EH (cell line): ENCODE measurements around the gene SSBP3.

Experiments used
- DNase-seq: peaks from one replicate; pipeline ENCODE4 v3.0.0-alpha.2; 2015; ENCODE audit warnings: low read depth

The SSBP3 gene

GRCh38 chr1:54409156-54410142, 3.3 kb upstream of the SSBP3 start:
- no peak for DNase-seq

- peak; percentile 94 for DNase-seq
Measured at GRCh38 chr1:54408147-54409066, 2.2 kb upstream of the SSBP3 start.

- DNase-seq: peak; percentile 92
Measured at GRCh38 chr1:54407404-54408146, 1.4 kb upstream of the SSBP3 start.

GRCh38 chr1:54407154-54407403, 885 bp upstream of the SSBP3 start:
- DNase-seq: no peak

GRCh38 chr1:54405898-54406293, 298 bp downstream of the SSBP3 start:
- DNase-seq: no peak

- peak; percentile 42 for DNase-seq
Measured at GRCh38 chr1:54404939-54405897, 976 bp downstream of the SSBP3 start.

GRCh38 chr1:54404263-54404662, 1.9 kb downstream of the SSBP3 start:
- DNase-seq: no peak

- peak; percentile 84 for DNase-seq
Measured at GRCh38 chr1:54403808-54404261, 2.4 kb downstream of the SSBP3 start.

GRCh38 chr1:54403405-54403804, 2.8 kb downstream of the SSBP3 start:
- DNase-seq: no peak

- peak; percentile 23 for DNase-seq
Measured at GRCh38 chr1:54402896-54403295, 3.3 kb downstream of the SSBP3 start.

- DNase-seq: no peak
Measured at GRCh38 chr1:54401799-54402198, 4.4 kb downstream of the SSBP3 start.

- no peak for DNase-seq
Measured at GRCh38 chr1:54400329-54400728, 5.9 kb downstream of the SSBP3 start.

GRCh38 chr1:54399765-54400164, 6.4 kb downstream of the SSBP3 start:
- no peak for DNase-seq

- DNase-seq: no peak
Measured at GRCh38 chr1:54398963-54399528, 7.1 kb downstream of the SSBP3 start.

GRCh38 chr1:54397980-54398379, 8.2 kb downstream of the SSBP3 start:
- DNase-seq: no peak

GRCh38 chr1:54397090-54397591, 9.1 kb downstream of the SSBP3 start:
- no peak for DNase-seq

- no peak for DNase-seq
Measured at GRCh38 chr1:54396261-54396933, 9.8 kb downstream of the SSBP3 start.

GRCh38 chr1:54395281-54395934, 10.8 kb downstream of the SSBP3 start:
- DNase-seq: no peak

- DNase-seq: no peak
Measured at GRCh38 chr1:54394104-54394503, 12.1 kb downstream of the SSBP3 start.
